Left ventricle myocardium inferior (tissue), 1 donor: Measurements from ENCODE around the gene NTN3. TPM values are rescaled to one million over a fixed set of nuclear protein-coding genes. Genes with fewer than 3 reads are reported as not detected.

Experiments used
- DNase-seq: peaks from one replicate; pipeline ENCODE4 v3.0.0-alpha.2; 2020
- H3K27ac ChIP-seq: fragments of 200-600 bp; replicated peaks from 2 replicates; pipeline ENCODE4 v1.8.0; 2021
- H3K27me3 ChIP-seq: fragments of 200-600 bp; 2 replicates; pipeline ENCODE4 v1.8.0; 2021; ENCODE audit warnings: low read depth
- H3K36me3 ChIP-seq: fragments of 200-600 bp; 2 replicates; pipeline ENCODE4 v1.8.0; 2021
- H3K4me1 ChIP-seq: fragments of 200-600 bp; 2 replicates; pipeline ENCODE4 v1.8.0; 2021
- H3K4me3 ChIP-seq: fragments of 200-600 bp; 2 replicates; pipeline ENCODE4 v1.8.0; 2021; ENCODE audit warnings: mild to moderate bottlenecking, moderate library complexity
- H3K9me3 ChIP-seq: fragments of 200-600 bp; replicated peaks from 2 replicates; pipeline ENCODE4 v1.8.0; 2021
- CTCF ChIP-seq: fragments of 200-600 bp; IDR thresholded peaks from 2 replicates; pipeline ENCODE4 v1.8.0; 2021; ENCODE audit warnings: antibody characterized with exemption, mild to moderate bottlenecking, borderline replicate concordance
- intact Hi-C: fragments of 100-400 bp; cut with micrococcal nuclease; formaldehyde crosslinking; loops from one replicate; pipeline ENCODE4 v1.11.0; 2022
- total RNA-seq: library from RNA; stranded (reverse); fragmentation: NEBNext Ultra II Directional; extraction: Animal tissue kit (Norgen Biotek cat#: 25700); gene quantifications from one replicate; pipeline ENCODE4 v1.2.1, GENCODE V29; 2021
- donor health status: DM: no; HTN: yes; CAD: no; lungs with severe emphysema.

NTN3 gene
- total RNA-seq, 1 donor from 2014 or later = 0.14 TPM

DNA sequence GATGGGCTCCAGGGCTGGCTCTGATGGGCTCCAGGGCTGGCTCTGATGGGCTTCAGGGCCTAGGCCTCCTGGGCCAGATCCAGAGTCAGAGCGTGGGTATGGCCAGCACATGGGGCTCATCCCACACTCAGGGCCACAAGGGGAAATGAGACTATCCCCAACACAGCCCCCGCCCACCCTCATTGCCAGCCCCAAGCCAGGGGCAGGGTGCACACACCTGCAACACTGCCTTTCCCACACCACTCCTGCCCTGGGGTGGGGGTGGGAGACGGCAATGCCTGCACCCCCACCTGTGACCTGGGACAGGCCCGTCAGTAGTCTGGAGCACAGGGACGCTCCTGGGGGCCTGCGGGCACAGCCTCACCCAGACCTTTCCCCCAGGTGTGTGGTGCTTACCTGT, 28.4 kb downstream of the NTN3 start:
- Histone ChIP-seq H3K9me3 (no peaks in the 10 kb centered on the region), H3K27ac (peak overlapping the region; percentile 84), H3K4me3 (no peak overlapping the region), H3K36me3 (peaks cover 7% of the 10 kb centered on the region), H3K27me3 (no peaks in the 10 kb centered on the region), H3K4me1 (peaks cover 62% of the 10 kb centered on the region)
- no peak for DNase-seq
- intact Hi-C loops = no loop called here
- TF ChIP-seq CTCF = no peak

- no peaks in the 10 kb centered on the region for H3K9me3 ChIP-seq
- intact Hi-C loops = no loop called here
- no peak for TF ChIP-seq CTCF
- no peak overlapping the region for H3K27ac ChIP-seq
- DNase-seq = no peak
- no peak overlapping the region for H3K4me3 ChIP-seq
- H3K4me1 ChIP-seq = peaks cover 66% of the 10 kb centered on the region
- H3K27me3 ChIP-seq = no peaks in the 10 kb centered on the region
- H3K36me3 ChIP-seq = peaks cover 7% of the 10 kb centered on the region
These were observed 28.9 kb downstream of the NTN3 start for GRCh38 chr16:2499890-2500429.

- intact Hi-C loops = no loop called here
- TF ChIP-seq CTCF = no peak
- Histone ChIP-seq H3K36me3 (peaks cover 7% of the 10 kb centered on the region), H3K27me3 (no peaks in the 10 kb centered on the region), H3K27ac (no peak overlapping the region), H3K4me1 (peaks cover 72% of the 10 kb centered on the region), H3K4me3 (no peak overlapping the region), H3K9me3 (no peaks in the 10 kb centered on the region)
- DNase-seq = no peak
These were observed 29.4 kb downstream of the NTN3 start for GRCh38 chr16:2500430-2500917.

DNA sequence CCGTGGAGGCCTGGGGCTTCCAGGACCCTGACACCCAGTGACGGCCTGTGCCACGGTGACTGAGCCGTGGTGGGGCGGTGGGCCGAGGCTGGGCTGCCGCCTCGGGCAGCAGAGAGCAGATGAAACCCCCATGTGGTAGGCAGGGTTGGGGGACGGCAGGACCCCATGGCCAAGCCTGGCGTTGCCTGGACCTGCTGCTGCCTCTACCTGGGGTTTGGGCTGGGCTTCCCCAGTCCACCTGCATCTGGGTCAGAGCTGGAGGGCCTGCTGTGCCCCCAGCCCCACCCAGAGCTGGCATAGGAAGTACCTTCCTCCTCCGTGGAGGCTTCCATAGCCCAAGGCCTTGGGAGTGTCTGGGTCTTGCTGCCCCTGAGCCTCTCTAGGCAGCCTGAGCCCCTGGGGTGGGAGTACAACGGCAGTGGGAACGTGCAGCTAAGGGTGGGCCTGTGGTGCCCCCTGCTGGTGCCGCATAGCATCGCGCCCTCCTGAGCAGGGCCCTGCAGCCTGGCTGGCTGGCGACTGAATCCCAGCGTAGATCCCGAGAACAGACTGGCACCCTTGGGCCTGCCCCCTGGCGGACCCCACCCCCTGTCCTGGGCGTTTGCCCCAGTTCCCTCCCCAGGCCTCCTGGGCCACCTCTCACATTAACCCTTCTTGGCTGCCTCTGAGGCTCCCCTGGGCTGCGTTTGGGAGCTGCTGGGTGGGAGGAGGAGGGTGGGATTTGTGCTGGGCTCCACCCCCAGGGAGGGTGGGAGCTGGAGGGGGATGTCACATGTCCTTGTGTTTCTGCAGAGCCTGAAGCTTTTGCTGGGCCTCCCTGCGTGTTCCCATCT, 30.0 kb downstream of the NTN3 start:
- Histone ChIP-seq H3K27ac (peak overlapping the region; percentile 65), H3K9me3 (no peaks in the 10 kb centered on the region), H3K36me3 (peaks cover 5% of the 10 kb centered on the region), H3K27me3 (no peaks in the 10 kb centered on the region), H3K4me1 (peaks cover 77% of the 10 kb centered on the region), H3K4me3 (peak overlapping the region; percentile 51)
- peak; percentile 99 for TF ChIP-seq CTCF
- DNase-seq = peak; percentile 87
- intact Hi-C loops = no loop called here

GRCh38 chr16:2501946-2502895, 31.1 kb downstream of the NTN3 start:
- TF ChIP-seq CTCF = no peak
- Histone ChIP-seq H3K9me3 (no peaks in the 10 kb centered on the region), H3K36me3 (no peaks in the 10 kb centered on the region), H3K4me3 (peak overlapping the region; percentile 51), H3K4me1 (peaks cover 70% of the 10 kb centered on the region), H3K27ac (peak overlapping the region; percentile 65), H3K27me3 (no peaks in the 10 kb centered on the region)
- intact Hi-C loops = no loop called here
- no peak for DNase-seq
